GM12891 (cell line): Measurements from ENCODE around the gene POLR2F.

Source experiments
- POLR2A ChIP-seq: IDR thresholded peaks from 2 replicates; pipeline ENCODE4 v1.6.1; 2011; ENCODE audit warnings: low read depth, low read length, control low read depth
- POLR2AphosphoS5 ChIP-seq: IDR thresholded peaks from 2 replicates; pipeline ENCODE4 v1.6.1; 2011; ENCODE audit warnings: low read depth, low read length, control low read depth
- TAF1 ChIP-seq: IDR thresholded peaks from 2 replicates; pipeline ENCODE4 v1.6.1; 2011; ENCODE audit warnings: low read depth, low read length, control low read depth

GRCh38 chr22:37924386-37925065 lies 29.0 kb upstream of the POLR2F start:
- TF ChIP-seq POLR2A (no peak), POLR2AphosphoS5 (no peak), TAF1 (no peak)
